Measurements from ENCODE around the gene PHLDA2. TPM values are rescaled to one million over a fixed set of nuclear protein-coding genes. Genes with fewer than 3 reads are reported as not detected.
A peak's percentile ranks its signal among the peaks of the same experiment; 100 is the strongest.

Gene PHLDA2
- total and polyA plus RNA-seq, 2 donors (not counting 1 experiment from before 2014, with no cell fraction given) = 1.4 TPM; not detected in 1

- Histone ChIP-seq H3K9ac (ENCODE audit: low read length) (no peak overlapping the region), H3K4me3 (ENCODE audit: control extremely low read depth in 1 of 5, extremely low read depth in 1 of 5, insufficient read depth in 1 of 5, low read depth in 2 of 5, low read length in 4 of 5) (no peak overlapping the region), H2AFZ (ENCODE audit: insufficient read depth, low read depth, low read length, poor library complexity, severe bottlenecking) (no peak overlapping the region), H3K27ac (ENCODE audit: low read length in 2 of 2) (no peak overlapping the region), H3K9me3 (ENCODE audit: control extremely low read depth in 1 of 3, control insufficient read depth in 2 of 3, insufficient read depth in 1 of 3, low read length in 2 of 3) (no peaks in the 10 kb centered on the region), H4K20me1 (ENCODE audit: control insufficient read depth, insufficient read depth, low read length, poor library complexity, severe bottlenecking) (no peaks in the 10 kb centered on the region), H3K27me3 (replicated peaks in 1 of 4; ENCODE audit: control extremely low read depth in 1 of 4, control insufficient read depth in 3 of 4, insufficient read depth in 4 of 4, low read length in 3 of 4) (no peaks in the 10 kb centered on the region), H3K79me2 (ENCODE audit: control insufficient read depth, insufficient read depth, low read length) (no peaks in the 10 kb centered on the region), H3K36me3 (replicated peaks in 1 of 2; ENCODE audit: control extremely low read depth in 1 of 2, control insufficient read depth in 1 of 2, extremely low read depth in 1 of 2, insufficient read depth in 2 of 2, low read length in 1 of 2) (peaks cover 8 to 60% of the 10 kb centered on the region in 2 experiments), H3K4me2 (replicated peaks; ENCODE audit: low read depth, low read length, poor library complexity, severe bottlenecking) (no peak overlapping the region), H3K4me1 (ENCODE audit: control insufficient read depth in 2 of 2, insufficient read depth in 2 of 2, low read length in 2 of 2) (peaks cover 6 to 7% of the 10 kb centered on the region in 2 donors)
- DNase-seq (no peak), ATAC-seq (ENCODE audit: low read depth) (no peak)
- 88% methylated on average over 8 of the region's 11 CpGs for WGBS (ENCODE audit: insufficient coverage)
- intact Hi-C loops (cut with micrococcal nuclease) = no loop called here
- peaks cover 13% of the 10 kb centered on the region for H3K4me1 Mint-ChIP-seq
- H3K4me3 Mint-ChIP-seq = no peak overlapping the region
- H3K27ac Mint-ChIP-seq = no peak overlapping the region
- CTCF ChIA-PET = no interaction called here
- no peaks in the 10 kb centered on the region for H3K27me3 Mint-ChIP-seq
- TF ChIP-seq EZH2 (IDR thresholded peaks at IDR 0.05; ENCODE audit: borderline replicate concordance, insufficient read depth, low read depth, low read length, poor library complexity, severe bottlenecking) (no peak), CTCF (IDR thresholded peaks at IDR 0.05) (no peak)
- POLR2A ChIA-PET = no interaction called here
- no peaks in the 10 kb centered on the region for H3K9me3 Mint-ChIP-seq (ENCODE audit: insufficient read depth)
Observed at GRCh38 chr11:2947744-2948143, 18.5 kb upstream of the PHLDA2 start.

DNA sequence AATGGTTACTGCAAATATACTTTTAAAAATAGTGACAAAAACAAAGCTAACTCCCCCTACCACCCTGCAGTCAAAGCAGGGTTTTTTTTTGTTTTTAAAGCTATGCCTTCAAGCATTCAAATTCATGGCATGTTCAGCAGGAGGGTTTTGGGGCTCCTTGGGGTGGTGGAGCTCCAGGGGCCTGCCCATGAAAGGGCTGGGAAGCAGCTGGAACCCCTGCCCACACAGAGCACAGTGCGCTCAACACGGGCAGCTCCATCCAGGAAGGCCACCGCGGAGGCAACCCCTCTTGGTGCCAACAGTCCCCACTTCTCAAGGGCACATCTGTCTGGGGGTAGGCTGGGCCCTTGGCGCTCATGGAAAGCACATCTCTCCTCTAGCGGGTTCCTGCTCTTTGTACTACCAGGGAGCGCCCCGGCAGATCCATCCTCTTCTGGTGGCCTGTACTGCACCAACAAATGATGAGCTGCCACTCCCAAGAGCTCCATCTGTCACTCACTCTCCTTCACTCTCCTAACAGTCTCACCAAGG, 16.6 kb upstream of the PHLDA2 start:
- intact Hi-C loops (cut with micrococcal nuclease) = no loop called here
- peaks cover 7 to 41% of the 10 kb centered on the region in 2 experiments for H3K36me3 ChIP-seq (replicated peaks in 1 of 2; ENCODE audit: control extremely low read depth in 1 of 2, control insufficient read depth in 1 of 2, extremely low read depth in 1 of 2, insufficient read depth in 2 of 2, low read length in 1 of 2)

More for the DNA sequence above, 16.6 kb upstream of the PHLDA2 start:
- no peak overlapping the region for H3K27ac ChIP-seq (ENCODE audit: low read length in 2 of 2)
- no peaks in the 10 kb centered on the region for H3K9me3 ChIP-seq (ENCODE audit: control extremely low read depth in 1 of 3, control insufficient read depth in 2 of 3, insufficient read depth in 1 of 3, low read length in 2 of 3)
- 88% methylated on average over 8 of the region's 8 CpGs for WGBS (ENCODE audit: insufficient coverage)
- H3K4me1 ChIP-seq (ENCODE audit: control insufficient read depth in 2 of 2, insufficient read depth in 2 of 2, low read length in 2 of 2) = peaks cover 6 to 7% of the 10 kb centered on the region in 2 donors
- H3K9ac ChIP-seq (ENCODE audit: low read length) = no peak overlapping the region
- H3K79me2 ChIP-seq (ENCODE audit: control insufficient read depth, insufficient read depth, low read length) = no peaks in the 10 kb centered on the region
- no peaks in the 10 kb centered on the region for H3K27me3 ChIP-seq (replicated peaks in 1 of 4; ENCODE audit: control extremely low read depth in 1 of 4, control insufficient read depth in 3 of 4, insufficient read depth in 4 of 4, low read length in 3 of 4)
- Mint-ChIP-seq H3K27ac (peak overlapping the region; percentile 17), H3K4me1 (peaks cover 13% of the 10 kb centered on the region), H3K27me3 (no peaks in the 10 kb centered on the region), H3K9me3 (ENCODE audit: insufficient read depth) (no peaks in the 10 kb centered on the region), H3K4me3 (no peak overlapping the region)
- DNase-seq (no peak), ATAC-seq (ENCODE audit: low read depth) (no peak)
- peak overlapping the region; percentile 36 for H3K4me2 ChIP-seq (replicated peaks; ENCODE audit: low read depth, low read length, poor library complexity, severe bottlenecking)
- no peak overlapping the region for H2AFZ ChIP-seq (ENCODE audit: insufficient read depth, low read depth, low read length, poor library complexity, severe bottlenecking)
- no peak for TF ChIP-seq CTCF (IDR thresholded peaks at IDR 0.05)
- no peak for TF ChIP-seq EZH2 (IDR thresholded peaks at IDR 0.05; ENCODE audit: borderline replicate concordance, insufficient read depth, low read depth, low read length, poor library complexity, severe bottlenecking)
- ChIA-PET CTCF (no interaction called here), POLR2A (no interaction called here)
- no peaks in the 10 kb centered on the region for H4K20me1 ChIP-seq (ENCODE audit: control insufficient read depth, insufficient read depth, low read length, poor library complexity, severe bottlenecking)
- no peak overlapping the region for H3K4me3 ChIP-seq (ENCODE audit: control extremely low read depth in 1 of 5, extremely low read depth in 1 of 5, insufficient read depth in 1 of 5, low read depth in 2 of 5, low read length in 4 of 5)

Data from B cell (primary cell).